Limb (tissue), 2 donors: ENCODE results near the gene DLX1.
A peak's percentile ranks its signal among the peaks of the same experiment; 100 is the strongest.

Experiments used
- DNase-seq, 2 donors: peaks; one replicate each; pipeline ENCODE4 v3.0.0-alpha.2; 2016; ENCODE audit errors: extremely low spot score in 2 of 2

The DLX1 gene

GRCh38 chr2:172096626-172097547, 11.6 kb downstream of the DLX1 start:
- peak in 1 of 2 donors; percentile 56 for DNase-seq

- peak in 1 of 2 donors; percentile 28 for DNase-seq
These were observed 12.3 kb downstream of the DLX1 start for GRCh38 chr2:172097557-172098131.

- no peak for DNase-seq
These were observed 13.0 kb downstream of the DLX1 start for GRCh38 chr2:172098287-172098649.

GRCh38 chr2:172098650-172099471, 13.6 kb downstream of the DLX1 start:
- DNase-seq, result peak in 1 of 2 donors; percentile 66

- no peak for DNase-seq
These were observed 14.3 kb downstream of the DLX1 start for GRCh38 chr2:172099472-172100079.

GRCh38 chr2:172100080-172100934, 15.0 kb downstream of the DLX1 start:
- peak in 1 of 2 donors; percentile 45 for DNase-seq

- DNase-seq, result no peak
These were observed 15.9 kb downstream of the DLX1 start for GRCh38 chr2:172100935-172101820.

- no peak for DNase-seq
These were observed 16.6 kb downstream of the DLX1 start for GRCh38 chr2:172101821-172102390.

GRCh38 chr2:172102391-172103359, 17.4 kb downstream of the DLX1 start, which contains the start of gene DLX2:
DLX2 (minus strand) TSS chr2:172102900; CDS start chr2:172102538, 362 bp downstream.
- peak; percentile 89 to 90 for DNase-seq

GRCh38 chr2:172103471-172104272, 18.4 kb downstream of the DLX1 start:
- peak; percentile 69 to 91 for DNase-seq

GRCh38 chr2:172105471-172106107, 20.3 kb downstream of the DLX1 start:
- peak in 1 of 2 donors; percentile 42 for DNase-seq

- peak in 1 of 2 donors; percentile 58 for DNase-seq
These were observed 21.0 kb downstream of the DLX1 start for GRCh38 chr2:172106108-172106961.

GRCh38 chr2:172107690-172108586, 22.6 kb downstream of the DLX1 start:
- peak in 1 of 2 donors; percentile 38 for DNase-seq

- no peak for DNase-seq
These were observed 23.3 kb downstream of the DLX1 start for GRCh38 chr2:172108587-172108930.
